ENCODE data around the gene ERCC1. TPM values are rescaled to one million over a fixed set of nuclear protein-coding genes. Genes with fewer than 3 reads are reported as not detected.
A peak's percentile ranks its signal among the peaks of the same experiment; 100 is the strongest.

The ERCC1 gene
- total and polyA plus RNA-seq, 2 of the 13 experiments (the other 11 are each of a cell fraction or from before 2014, with no cell fraction given), result 40.0 to 66.4 TPM

- no peak for TF ChIP-seq TMF1 (CRISPR knock-in tag; IDR thresholded peaks at IDR 0.05; ENCODE audit: low read depth)
- no peak for TF ChIP-seq HNRNPH1 (optimal IDR thresholded peaks at IDR 0.05; ENCODE audit: low read depth, low read length)
- 0 out of 2 replicates have a peak, but pooled peaks have one; percentile 26 for TF ChIP-seq SNAPC4 (CRISPR knock-in tag; IDR thresholded peaks at IDR 0.05)
- no peak; the same call in 1 of the 2 replicates for TF ChIP-seq CBX5 (CRISPR knock-in tag; IDR thresholded peaks at IDR 0.05; ENCODE audit: borderline replicate concordance)
- TF ChIP-seq ZNF614 (CRISPR knock-in tag; IDR thresholded peaks at IDR 0.05; ENCODE audit: borderline replicate concordance), result peak; percentile 27; the same call in 1 of the 2 replicates
- no peak for TF ChIP-seq THAP7 (CRISPR knock-in tag; IDR thresholded peaks at IDR 0.05)
- TF ChIP-seq BCL6 (CRISPR knock-in tag; IDR thresholded peaks at IDR 0.05), result peak; percentile 56; the same call in 1 of the 2 replicates
- no peak for TF ChIP-seq ZNF883 (CRISPR knock-in tag; IDR thresholded peaks at IDR 0.05; ENCODE audit: not compliant biosample characterization)
- TF ChIP-seq SNAPC2 (CRISPR knock-in tag; IDR thresholded peaks at IDR 0.05), result 0 out of 2 replicates have a peak, but pooled peaks have one; percentile 53
- TF ChIP-seq ZNF143 (CRISPR knock-in tag; IDR thresholded peaks at IDR 0.05), result no peak
- TF ChIP-seq NFE2L1 (CRISPR knock-in tag; IDR thresholded peaks at IDR 0.05; ENCODE audit: borderline replicate concordance), result no peak
- TF ChIP-seq KDM5B (CRISPR knock-in tag; IDR thresholded peaks at IDR 0.05; ENCODE audit: borderline replicate concordance), result no peak
- no peak for TF ChIP-seq BHLHE40 (IDR thresholded peaks at IDR 0.05; ENCODE audit: low read length)
- no peak for TF ChIP-seq ZNF513 (CRISPR knock-in tag; conservative IDR thresholded peaks at IDR 0.05)
- no peak for TF ChIP-seq SMC3 (IDR thresholded peaks at IDR 0.05; ENCODE audit: low read length)
- no peak for TF ChIP-seq SP1 (IDR thresholded peaks at IDR 0.05)
- TF ChIP-seq SP1 (CRISPR knock-in tag; IDR thresholded peaks at IDR 0.05), result peak; percentile 54
- TF ChIP-seq HINFP (CRISPR knock-in tag; IDR thresholded peaks at IDR 0.05; ENCODE audit: low read depth), result no peak
- TF ChIP-seq ZNF264 (CRISPR knock-in tag; IDR thresholded peaks at IDR 0.05), result no peak
- TF ChIP-seq DNMT3B (CRISPR knock-in tag; conservative IDR thresholded peaks at IDR 0.05), result no peak
Measured at GRCh38 chr19:45444318-45445041, 20.8 kb upstream of the ERCC1 start (continued).
